Measurements from ENCODE around the gene PPP6R3. TPM values are rescaled to one million over a fixed set of nuclear protein-coding genes. Genes with fewer than 3 reads are reported as not detected.
"Not testable (repeated sequence)": the region's sequence is repeated elsewhere in the genome, so short reads cannot be mapped to it uniquely, and the experiment has no call there.

Gene PPP6R3
- total RNA-seq, 1 donor from 2014 or later = 86.6 TPM

DNA sequence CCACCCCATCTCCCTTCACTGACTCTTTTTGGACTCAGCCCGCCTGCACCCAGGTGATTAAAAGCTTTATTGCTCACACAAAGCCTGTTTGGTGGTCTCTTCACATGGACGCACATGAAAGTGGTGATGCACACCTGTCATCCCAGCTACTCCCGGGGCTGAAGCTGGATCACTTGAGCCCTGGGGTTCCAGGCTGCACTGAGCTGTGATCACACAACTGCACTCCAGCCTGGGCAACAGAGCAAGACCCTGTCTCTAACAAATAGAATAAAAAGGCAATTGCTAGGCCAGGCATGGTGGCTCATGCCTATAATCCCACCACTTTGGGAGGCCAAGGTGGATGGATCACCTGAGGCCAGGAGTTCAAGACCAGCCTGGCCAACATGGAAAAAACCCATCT, 178.8 kb downstream of the PPP6R3 start:
- DNase-seq (ENCODE audit: extremely low read depth, low read depth, low spot score) = not testable (repeated sequence)

DNA sequence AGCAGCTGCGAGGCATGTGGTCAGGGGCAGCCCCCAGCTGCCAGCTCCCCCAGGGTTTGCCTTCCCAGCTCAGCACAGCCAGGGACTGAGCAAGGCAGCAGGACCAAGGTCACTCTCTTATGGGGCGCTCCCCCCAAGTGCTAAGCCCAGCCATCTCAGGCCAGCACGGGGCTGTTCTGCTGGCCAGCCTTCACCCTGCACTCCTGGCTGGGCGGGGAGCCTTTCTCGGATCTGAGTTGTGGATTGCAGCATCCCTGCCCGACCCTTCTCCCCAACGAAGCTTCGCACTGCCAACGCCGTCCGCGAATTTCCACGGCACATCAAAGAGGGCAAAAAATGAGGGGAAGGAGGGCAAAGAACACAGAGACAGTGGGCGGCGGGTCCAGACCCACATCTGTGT, 181.3 kb downstream of the PPP6R3 start:
- no peak for DNase-seq (ENCODE audit: extremely low read depth, low read depth, low spot score)

DNA sequence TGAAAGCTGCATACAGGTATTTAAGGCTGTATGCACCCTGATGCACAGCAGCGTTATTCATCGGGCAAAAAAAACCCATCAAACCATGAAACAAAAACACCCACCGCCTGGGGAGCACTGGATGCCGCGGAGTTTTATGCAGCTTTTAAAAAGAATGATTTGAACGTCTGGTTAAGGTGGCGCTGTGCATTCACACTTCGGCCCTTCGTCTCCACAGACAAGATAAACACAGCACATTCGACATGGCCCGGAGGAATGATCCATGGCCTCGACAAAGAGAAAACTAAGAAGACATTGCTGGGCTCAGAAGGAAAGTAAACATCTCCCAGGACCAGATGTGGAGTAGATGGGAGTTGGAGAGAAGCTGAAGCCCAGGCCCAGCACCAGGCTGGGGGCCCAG, 183.0 kb downstream of the PPP6R3 start:
- no peak for DNase-seq (ENCODE audit: extremely low read depth, low read depth, low spot score)

DNA sequence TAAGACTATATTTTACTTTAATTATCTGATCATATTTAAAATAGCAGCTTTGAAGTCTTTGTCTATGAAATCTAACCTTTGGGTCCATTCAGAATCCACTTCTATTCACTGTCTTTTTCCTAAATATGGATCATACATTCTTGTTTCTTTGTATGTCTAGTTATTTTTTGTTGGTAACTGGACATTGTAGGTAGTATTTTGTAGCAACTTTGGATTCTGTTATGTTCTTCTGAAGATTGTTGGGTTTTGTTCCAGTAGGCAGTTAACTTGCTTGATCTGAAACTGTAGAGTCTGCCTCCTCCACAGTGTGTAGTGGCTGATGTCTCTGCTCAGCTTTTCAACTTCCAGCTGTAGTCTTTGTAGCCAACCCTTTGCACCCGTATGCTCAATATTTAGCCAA, 186.3 kb downstream of the PPP6R3 start:
- DNase-seq (ENCODE audit: extremely low read depth, low read depth, low spot score) = no peak

DNA sequence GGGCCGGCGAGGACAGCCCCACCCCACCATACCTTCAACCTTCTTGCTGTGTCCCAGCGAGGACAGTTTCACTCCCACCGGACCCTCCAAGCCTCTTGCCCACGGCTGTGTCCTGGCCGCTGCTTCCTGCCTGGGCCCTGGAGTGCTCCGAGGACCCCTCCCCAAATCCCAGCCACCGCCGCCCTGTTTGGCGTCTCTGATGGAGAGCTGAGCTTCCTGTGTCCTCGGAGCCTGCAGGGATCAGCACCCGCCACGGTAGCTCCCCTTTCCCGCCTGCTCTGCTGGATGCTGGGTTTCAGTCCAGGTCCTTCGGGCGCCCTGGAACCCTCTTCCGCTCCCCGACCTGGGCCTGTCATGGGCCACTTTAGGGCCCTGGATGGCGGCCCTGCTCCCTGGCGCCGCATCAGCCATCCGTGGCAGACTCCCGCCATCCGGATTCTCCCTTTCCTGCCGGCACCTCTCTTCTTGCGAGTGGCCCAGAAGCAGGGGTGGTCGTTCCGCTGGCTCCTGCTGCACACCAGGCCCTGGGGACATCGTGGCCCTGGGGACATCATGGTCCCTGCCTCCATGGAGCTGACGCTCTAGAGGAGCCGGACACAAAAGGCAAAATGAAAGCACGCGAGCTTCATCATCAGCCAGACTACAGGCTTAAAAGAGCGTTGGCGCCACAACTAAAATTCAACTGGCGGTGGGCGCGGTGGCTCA, 189.5 kb downstream of the PPP6R3 start:
- DNase-seq (ENCODE audit: extremely low read depth, low read depth, low spot score) = no peak

DNA sequence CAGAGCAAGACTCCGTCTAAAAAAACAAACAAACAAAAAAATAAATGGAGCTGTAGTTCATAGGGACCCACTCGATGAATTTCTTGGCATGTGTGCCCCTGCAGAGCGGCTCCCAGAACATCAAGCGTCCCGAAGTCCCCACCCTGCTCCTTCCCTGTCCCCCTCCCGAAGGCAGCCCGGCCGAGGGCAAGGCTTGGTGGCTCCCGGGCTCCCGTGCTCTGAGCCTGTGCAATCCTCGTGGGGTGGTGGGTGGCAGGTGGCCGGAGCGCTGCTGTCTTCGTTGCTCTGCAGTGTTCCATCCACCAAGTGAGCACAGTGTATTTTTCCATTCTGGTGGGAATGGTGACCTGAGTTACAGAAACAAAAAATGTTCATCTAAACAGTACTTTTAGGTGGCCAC, 190.2 kb downstream of the PPP6R3 start:
- DNase-seq (ENCODE audit: extremely low read depth, low read depth, low spot score) = no peak

DNA sequence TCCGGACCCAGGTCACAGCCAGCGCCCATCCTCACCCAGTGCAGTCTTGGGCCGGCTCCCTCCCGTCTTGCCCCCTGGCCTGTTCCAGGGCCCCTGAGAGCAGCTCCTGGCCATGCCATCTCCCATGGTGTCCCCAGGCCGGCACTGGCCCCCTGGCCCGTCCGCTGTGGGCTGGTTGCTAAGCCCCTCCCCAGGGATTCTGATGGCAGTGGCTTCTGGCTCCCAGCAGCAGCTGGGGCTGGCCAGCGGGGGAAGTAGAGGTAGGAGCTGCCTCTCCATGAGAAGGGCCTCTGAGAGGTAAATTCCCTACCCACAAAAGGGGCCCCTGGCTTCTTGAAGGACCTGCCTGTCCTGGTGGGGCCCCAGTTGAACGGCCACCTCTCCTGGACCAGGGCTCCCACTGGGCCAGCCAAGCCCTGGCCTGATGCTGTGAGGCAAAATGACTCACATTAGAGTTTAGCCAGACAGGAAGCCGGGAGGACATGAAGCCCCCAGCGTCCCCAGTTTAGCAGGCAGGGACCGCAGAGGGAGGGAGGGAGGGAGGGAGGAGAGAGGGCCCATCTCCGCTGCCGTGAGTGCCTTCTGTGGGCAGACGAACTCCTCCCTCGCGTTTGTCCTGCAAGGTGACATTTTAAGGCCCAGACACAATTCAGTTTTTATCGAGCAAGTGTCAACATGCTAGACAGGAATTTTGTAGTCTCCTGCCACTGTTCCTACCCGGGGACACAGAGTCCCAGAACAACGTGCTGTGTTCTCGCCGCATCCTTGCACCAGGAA, 190.8 kb downstream of the PPP6R3 start:
- DNase-seq (ENCODE audit: extremely low read depth, low read depth, low spot score) = no peak

DNA sequence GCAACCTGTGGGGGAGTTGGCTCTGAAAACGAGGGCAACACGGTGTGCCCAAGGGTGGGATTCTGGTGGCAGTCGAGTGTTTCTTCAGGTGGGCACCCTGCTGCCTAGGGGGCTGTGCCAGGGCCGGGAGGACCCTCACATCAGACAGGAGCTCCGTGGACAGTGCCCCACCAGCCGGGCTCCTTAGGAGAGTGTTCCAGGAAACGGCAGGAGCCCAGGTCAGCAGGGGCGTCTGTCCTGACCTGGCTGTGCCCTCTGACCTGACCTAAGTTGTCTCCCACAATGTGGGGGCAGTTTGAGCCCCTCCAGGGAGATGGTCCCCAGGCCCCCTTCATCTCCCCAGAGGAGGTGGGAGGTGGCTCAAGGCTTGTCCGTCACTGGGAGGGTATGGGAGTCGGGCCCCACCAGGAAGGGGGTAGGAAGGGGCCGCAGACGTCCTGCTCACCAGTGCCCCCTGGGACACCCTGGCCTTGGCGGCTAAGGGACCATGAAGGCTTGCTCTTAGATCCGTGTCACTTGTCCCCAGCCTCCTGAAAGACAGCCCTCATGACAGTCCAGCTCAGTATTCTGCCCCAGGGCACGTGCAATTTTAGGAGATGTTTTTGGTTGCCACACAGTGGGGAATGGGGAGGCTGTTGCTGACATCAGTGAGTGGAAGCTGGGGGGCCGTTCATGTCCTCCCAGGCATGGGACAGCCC, 191.6 kb downstream of the PPP6R3 start:
- DNase-seq (ENCODE audit: extremely low read depth, low read depth, low spot score) = no peak

DNA sequence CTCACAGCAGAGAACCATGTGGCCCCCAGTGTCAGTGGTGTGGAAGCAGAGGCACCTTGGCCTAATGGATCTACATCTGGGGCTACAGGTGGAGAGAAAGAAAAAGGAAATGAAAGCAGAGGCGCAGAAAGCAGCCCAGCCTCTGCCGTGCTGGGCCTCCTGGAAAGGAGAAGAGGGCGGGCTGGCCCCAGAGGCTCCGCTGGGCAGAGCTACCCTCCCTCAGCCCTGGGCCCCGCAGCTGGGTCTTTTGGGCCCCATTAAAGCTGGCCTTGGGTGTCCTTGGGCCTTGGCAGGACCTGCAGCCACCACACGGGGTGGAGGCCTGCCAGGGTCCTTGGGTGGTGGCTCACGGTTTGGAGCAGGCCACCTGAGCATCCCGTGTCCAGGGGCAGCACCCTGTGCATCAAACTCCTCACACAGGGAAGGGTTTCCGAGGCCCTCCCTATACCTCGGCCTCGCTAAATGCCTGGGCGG, 192.2 kb downstream of the PPP6R3 start:
- DNase-seq (ENCODE audit: extremely low read depth, low read depth, low spot score) = no peak

DNA sequence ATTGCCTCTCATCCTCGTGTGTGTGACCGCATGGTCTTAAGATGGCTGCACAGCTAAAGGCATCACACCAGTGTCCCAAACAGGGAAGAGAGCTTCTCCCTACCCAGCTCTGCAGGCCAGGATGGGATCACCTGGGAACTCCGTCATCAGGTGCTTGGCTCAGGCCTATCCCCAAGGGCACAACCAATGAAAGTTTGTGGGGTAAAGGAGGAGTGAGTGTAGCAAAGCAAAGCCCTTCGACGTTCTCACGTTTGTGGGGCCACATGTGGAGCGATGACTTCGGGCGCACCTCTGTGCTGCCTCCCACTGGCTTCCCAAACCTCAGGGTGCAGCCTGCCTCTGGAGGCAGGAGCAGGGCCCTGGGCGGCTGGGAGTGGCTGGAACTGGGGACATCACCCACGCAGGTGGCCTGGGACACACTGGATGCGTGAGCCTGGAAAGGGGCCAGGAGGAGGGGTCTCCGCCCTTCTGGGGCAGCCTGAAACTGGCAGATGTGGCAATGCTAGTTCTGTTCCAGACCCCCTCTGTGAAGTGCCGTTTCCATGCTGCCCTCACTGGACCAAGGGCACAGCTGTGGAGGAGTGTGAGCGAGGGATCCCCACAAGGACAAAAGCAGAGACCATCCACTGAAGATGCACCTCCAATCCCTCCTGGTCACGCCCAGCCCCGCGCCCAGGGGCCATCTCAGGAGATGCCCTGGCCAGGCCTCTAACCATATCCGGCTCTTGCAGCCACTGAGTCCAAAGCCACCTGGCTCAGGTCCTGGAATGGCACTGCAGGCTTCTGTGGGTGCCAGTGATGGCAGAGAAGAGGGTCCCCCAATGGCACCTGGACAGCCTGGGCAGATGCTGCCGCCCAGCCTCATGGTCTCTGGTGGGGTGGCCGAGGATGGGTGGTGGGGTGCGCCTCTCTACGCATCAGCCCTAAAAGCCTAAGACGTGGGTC, 193.2 kb downstream of the PPP6R3 start:
- DNase-seq (ENCODE audit: extremely low read depth, low read depth, low spot score) = no peak

DNA sequence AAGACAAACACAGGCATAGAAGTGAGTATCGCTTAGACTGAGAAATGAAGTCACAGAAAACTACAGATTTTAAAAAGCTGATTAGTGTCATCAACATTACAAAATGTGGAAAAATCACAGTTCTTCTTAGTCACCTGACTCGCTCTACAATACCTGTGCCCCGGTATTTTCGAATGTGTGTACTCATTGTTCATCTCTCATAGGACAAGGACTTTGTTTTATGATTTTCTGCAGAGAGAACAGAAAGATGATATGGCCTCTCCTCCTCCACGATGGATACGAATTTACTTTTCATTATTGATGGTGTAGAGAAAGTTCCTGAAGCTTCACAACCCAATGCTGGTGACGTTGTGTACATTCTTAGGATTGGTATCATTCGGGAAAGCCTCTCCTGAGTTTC, 194.4 kb downstream of the PPP6R3 start:
- DNase-seq (ENCODE audit: extremely low read depth, low read depth, low spot score) = no peak

DNA sequence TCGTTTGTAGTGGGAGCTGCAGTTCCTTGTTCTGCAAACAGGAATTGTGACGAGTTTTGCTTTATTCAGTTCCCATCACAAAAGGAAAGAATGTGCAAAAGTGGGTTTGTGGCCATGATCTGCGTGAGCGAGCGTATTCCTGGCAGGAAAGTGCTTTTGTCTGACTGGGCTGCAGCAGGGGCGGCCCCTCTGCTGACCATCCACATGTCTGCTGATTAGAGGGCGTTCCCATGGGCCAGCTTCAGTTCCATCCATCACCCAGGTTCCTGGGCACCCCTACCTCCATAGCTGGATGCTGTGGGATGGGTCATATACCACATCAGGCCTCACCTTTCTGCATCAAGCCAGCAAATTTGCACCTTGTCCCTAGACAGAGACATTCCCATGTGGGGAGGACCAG, 194.9 kb downstream of the PPP6R3 start:
- DNase-seq (ENCODE audit: extremely low read depth, low read depth, low spot score) = no peak

DNA sequence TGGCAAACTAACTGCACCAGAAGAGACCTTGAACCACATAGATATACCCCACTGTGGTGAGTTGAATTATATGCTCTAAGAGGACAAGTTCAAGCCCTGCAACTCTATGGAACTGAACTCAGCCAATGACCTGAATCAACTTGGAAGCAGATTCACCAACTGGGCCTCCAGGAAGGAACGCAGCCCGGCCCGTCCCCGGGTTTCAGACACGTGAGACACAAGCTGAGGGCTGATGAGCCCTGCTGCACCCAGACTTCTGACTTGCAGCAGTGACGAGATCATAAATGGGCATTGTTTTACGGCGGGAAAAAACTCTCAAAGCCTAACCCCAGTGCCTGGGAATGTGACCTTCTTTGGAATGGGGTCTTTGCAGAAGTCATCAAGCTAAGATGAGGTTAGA, 195.3 kb downstream of the PPP6R3 start:
- DNase-seq (ENCODE audit: extremely low read depth, low read depth, low spot score) = no peak

DNA sequence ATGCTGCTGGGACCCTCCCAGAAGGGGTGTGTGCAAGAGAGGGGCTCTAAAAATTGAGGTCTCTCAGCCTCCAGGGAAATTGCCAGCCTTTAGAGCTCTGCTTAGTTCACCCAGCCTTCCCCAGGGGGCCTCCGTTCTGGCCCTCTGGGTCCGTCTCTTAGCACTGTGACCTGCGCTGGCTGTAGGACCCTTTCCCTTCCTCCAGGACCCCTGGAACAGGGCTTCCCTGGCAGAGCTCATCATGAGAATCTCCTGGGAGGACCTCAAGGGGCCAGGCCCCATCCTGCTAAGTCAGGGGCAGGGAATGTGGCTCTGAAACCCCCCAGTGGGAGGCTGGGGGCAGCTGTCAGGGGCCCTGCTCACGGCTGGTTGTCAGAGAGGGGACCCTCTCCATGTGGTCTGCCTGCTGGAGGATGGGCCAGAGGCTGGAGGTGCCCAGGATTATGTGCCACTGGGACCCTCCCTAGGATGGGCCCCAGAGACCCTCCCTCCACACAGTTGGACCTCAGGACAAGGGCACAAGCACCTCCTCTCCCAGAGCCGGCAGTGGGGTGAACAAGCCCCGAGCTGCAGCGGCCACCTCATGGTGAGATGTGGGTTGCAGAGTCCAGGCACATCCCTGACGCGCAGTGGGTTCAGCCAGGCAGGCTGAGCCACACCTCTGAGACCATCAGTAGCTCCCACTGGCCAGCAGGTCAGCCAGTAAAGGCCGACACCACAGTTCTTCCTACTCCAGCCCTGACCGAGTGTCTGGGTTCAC, 196.6 kb downstream of the PPP6R3 start:
- DNase-seq (ENCODE audit: extremely low read depth, low read depth, low spot score) = no peak

DNA sequence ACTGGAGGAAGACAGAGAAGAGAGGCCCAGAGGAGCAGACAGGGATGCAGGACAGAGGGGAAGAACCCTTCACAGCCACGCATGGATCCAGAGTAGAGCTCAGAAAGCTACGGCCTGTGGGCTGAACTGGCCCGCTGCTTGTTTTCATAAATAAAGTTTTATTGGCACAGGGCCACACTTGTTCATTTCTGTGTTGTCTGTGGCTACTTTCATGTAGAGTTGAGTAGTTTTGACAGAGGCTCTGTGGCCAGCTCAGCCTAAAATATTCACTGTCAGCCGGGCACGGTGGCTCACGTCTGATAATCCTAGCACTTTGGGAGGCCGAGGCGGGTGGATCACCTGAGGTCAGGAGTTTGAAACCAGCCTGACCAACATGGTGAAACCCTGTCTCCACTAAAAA, 197.5 kb downstream of the PPP6R3 start:
- DNase-seq (ENCODE audit: extremely low read depth, low read depth, low spot score) = no peak

DNA sequence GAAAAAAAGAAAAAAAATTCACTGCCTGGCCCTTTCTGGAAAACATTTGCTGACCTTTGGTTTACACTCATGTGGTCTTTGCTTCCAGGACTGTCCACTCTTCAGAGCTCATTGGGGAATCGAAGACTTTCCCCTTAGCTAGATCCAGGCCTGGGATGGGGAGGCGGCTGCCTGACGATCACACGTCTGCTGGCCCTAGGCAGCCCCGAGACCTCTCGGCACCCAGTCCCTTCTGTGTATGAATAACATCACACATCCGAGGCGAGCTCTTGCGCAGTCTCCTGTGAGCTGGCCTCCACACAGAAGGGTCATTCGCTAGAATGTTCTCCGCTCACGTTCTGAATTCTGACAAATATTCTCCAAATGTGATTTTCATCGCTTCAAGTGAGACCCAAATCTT, 198.1 kb downstream of the PPP6R3 start:
- DNase-seq (ENCODE audit: extremely low read depth, low read depth, low spot score) = no peak

DNA sequence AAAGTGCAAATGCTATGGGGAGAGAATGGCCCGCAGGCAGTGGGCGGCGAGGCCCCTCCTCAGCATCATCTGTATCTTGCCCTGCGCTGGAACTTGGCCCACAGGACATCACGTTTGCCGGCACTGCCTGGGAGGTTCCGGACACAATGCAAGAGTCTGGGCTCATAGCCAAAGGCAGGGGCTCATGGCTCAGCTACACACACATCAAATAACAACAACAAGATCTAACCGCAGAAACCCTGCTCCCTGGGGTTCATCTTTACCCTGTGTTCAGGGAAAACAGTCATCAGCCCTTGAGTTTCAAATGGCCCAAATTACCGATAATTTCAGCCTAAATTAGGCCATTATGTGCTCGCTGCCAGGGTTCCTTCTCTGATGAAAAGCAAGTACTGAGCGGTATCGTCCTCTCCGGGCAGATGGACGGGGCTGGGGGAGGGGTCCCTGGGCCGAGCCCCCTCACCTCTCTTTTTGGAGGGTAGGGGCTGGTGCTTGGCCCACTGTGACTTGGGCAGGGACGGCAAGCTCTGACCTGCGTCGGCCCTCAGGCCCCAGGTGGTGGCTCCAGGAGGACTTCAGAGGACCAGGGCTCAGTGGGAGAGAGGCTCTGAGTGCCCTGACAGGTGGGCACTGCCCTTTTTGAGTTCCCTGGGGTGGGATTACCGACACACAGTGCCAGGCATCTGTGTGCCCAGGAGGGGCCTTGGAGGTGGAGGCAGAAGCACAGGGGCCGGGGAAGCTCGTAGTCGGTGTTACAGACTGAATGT, 198.8 kb downstream of the PPP6R3 start:
- DNase-seq (ENCODE audit: extremely low read depth, low read depth, low spot score) = peak; percentile 48

DNA sequence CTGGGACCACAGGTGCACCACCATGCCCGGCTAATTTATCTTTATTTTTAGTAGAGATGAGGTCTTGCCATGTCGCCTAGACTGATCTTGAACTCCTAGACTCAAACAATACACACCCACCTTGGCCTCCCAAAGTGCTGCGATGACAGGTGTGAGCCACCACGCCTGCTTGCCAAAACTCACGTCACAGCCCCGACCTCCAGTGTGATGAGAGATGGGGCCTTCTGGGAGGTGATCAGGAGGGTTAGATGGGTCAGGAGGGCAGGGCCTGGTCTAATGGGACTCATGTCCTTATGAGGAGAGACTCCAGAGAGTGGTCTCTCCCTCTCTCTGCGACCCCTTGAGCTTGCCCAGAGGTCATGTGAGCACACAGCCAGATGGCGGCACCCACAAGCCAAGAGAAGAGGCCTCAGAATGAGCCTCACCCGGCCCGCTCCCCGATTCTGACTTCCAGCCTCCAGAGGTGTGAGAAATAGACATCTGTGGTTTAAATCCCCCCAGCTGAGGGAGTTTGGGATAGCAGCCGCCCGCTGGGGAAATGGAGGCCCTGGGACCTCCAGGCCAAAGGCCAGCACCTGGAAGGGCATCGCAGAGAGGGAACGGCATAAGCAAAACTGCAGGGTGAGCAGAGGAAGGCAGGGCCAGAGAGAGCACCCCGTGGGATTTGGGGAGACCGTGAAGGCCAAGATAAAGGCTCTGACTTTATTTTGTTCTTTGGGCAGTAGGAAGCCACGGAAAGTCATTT, 199.7 kb downstream of the PPP6R3 start:
- no peak for DNase-seq (ENCODE audit: extremely low read depth, low read depth, low spot score)
